GM18909 (cell line): ENCODE measurements around the gene TSC22D4.
A peak's percentile ranks its signal among the peaks of the same experiment; 100 is the strongest.

Experiments used
- ATAC-seq: cut with Tn5 transposase; IDR thresholded peaks from one replicate; pipeline ENCODE4 v1.9.1; 2021; ENCODE audit warnings: mild to moderate bottlenecking; ENCODE audit not compliant: unreplicated experiment, poor library complexity

The TSC22D4 gene

DNA sequence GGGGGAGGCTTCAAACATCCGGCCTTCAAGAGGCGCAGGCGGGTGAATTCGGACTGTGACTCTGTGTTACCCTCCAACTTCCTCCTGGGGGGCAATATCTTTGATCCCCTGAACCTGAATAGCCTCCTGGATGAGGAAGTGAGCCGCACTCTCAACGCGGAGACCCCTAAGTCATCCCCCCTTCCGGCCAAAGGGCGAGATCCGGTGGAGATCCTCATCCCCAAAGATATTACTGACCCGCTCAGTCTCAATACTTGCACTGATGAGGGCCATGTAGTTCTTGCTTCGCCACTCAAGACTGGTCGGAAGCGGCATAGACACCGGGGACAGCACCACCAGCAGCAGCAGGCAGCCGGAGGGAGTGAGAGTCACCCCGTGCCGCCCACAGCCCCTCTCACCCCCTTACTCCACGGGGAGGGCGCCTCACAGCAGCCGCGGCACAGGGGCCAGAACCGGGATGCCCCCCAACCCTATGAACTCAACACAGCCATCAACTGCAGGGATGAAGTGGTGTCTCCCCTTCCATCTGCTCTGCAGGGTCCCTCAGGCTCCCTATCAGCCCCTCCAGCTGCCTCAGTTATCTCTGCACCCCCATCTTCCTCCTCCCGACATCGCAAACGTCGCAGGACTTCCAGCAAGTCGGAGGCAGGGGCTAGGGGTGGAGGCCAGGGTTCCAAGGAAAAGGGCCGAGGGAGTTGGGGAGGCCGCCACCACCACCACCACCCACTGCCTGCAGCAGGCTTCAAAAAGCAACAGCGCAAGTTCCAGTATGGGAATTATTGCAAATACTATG lies 48.3 kb downstream of the TSC22D4 start:
- no peak for ATAC-seq

DNA sequence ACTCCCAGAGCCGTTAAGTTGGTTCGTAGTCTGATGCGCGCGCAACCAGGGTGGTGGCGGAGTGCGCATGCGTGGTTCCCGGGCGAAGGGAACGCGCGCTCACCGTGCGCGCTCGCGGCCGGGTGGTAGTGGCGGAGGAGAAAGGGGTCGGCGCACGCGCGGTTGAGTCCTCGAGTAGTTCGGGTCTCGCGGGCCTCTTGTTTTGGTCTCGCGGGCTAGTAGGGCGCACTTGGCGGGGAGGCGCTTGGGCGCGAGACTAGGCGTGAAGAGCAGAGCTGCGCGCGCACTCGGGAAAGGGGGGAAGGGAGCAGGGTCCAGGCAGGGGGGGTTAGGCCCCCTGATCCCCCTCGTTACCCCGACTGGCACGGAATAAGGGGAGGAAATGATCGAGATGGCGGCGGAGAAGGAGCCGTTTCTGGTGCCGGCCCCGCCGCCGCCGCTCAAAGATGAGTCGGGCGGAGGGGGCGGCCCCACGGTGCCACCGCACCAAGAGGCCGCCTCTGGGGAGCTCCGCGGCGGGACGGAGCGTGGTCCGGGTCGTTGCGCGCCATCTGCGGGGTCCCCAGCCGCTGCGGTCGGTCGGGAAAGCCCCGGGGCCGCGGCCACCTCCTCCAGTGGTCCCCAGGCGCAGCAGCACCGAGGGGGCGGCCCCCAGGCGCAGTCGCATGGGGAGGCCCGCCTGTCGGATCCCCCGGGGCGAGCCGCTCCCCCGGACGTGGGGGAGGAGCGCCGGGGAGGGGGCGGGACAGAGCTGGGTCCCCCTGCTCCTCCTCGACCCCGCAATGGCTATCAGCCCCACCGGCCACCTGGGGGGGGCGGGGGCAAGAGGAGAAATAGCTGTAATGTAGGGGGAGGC lies 49.1 kb downstream of the TSC22D4 start, which contains the start of gene MEPCE:
MEPCE (plus strand) TSS at position 195 of the 856 bp plus-strand sequence; CDS start at position 383, 188 bp downstream.
- peak; percentile 45 for ATAC-seq

DNA sequence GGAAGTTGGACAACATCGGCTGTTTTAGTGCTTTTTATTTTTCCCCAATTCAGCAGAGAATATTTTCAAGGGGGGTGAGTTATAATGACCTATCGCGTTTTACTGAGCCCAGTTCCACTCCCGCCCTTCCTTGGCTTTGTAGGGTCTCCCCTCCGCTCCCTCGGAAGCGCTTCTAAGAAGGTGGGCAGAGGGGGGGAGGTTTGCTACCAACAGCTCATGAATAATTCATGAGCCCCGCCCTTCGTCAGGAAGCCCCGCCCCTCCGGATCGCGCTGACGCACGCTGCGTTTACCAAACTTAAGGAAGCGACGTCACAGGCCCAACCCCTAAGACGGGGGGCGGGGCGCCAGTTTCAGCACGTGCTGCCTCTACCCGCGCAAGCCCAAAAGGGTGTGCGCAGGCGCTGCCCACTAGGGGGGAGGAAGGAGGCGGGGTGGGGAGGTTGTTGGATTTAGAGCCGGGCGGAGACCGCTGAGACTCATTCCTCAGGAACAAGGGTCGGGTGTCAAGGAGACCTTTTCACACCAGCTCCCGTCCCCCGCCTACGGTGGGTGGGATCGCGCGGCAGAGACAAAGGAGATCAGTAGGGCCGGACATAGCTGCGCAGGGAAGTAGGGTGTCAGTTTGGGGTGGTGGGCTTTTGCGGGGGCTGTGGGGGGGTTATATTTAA lies 49.9 kb downstream of the TSC22D4 start:
- peak; percentile 48 for ATAC-seq

DNA sequence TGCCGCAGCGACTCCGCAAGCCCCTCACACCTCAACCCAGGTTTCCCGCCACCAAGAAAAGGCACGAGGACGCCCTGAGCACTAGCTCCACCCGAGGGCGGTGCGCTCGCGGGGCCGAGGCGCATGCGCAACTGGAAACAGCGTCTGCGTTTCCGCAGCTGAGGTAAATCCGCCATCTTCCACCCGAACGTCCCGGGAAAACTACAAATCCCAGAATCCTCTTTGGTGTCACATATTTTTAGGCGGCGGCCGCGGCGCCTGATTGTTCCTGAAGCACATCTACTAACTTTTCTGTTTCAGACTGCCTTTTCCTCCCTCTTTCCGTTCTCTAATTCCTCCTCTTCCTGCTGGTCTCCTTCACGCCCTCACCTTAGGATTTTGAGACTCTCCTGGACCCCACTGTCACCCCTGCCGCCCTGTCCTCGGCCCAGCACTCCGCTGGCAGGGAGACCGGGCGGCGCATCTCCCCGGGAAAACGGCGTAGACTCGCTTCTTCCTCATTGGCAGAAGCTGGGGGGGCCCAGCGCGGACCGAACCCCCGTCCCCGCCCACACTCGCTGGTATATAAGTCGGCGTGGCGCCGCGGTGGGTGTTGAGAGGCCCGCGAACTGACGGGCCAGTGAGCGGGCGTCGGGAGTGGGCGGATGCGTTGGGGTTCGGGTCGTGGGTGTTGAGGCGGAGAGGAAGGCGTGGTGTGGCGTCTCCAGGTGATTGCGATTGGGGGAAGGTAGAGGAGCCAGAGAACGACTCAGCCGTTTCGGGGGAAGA lies 50.6 kb downstream of the TSC22D4 start, which contains the start of gene ZCWPW1:
ZCWPW1 (minus strand) TSS at position 505 of the 768 bp plus-strand sequence. CDS start 8,054 bp downstream, outside the sequence.
- peak; percentile 49 for ATAC-seq

DNA sequence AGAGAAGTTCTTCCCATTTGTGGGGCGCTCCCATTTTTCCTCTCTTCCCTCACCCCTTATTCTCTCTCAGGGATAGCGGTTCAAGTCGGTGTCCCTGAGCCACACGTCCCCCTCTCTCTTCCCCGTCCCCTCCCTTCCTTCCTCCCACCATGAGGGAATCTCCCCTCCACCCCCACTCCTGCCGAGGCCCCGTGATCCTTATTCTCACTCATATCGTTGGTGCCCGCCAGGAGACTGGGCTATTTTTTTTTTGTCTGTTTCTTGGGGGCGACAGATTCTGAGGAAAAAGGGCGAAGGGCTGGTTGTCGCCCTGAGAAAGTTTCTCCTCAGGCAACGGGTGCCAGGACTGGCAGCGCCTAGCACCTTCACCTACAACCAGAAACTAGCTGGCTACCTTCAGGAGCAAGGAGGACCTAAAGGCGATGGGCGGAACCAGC lies 51.2 kb downstream of the TSC22D4 start:
- ATAC-seq, result no peak

DNA sequence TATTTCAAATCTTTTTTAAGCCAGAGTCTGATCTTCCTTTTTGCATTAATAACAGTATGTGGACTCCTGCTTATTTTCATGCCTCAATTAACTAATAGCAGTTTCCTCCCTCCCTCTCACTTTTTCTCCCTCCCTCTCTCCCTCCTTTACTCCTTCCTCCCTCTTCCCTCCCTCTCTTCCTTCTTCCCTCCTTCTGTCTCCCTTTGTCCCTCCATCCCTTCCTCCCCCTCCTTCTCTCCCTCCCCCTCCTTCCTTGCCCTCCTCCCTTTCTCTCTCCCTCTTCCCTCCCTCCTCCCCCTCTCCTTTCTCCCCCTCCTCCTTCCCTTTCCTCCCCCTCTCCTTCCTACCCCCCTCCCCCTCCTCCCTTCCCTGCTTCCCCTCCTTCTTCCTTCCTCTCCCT lies 52.5 kb downstream of the TSC22D4 start:
- ATAC-seq, result no peak

DNA sequence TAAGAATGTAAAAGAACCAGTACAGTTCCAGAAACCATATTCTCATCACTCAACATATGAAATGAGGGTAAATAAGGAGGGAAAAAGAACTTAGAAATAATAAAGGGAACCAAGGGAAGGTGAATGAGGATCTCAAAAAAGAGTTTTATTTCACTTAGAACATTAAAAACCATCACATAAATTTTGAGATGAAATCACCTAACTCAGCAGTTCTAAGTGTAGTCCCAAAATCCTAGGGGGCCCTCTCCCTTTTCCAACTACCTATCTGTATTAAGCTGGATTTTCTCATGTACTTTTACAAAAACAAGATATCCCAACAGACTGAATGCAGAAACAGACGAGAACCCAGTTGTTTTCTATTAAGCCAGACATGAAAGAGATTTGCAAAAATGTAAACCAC lies 53.7 kb downstream of the TSC22D4 start:
- ATAC-seq, result no peak

DNA sequence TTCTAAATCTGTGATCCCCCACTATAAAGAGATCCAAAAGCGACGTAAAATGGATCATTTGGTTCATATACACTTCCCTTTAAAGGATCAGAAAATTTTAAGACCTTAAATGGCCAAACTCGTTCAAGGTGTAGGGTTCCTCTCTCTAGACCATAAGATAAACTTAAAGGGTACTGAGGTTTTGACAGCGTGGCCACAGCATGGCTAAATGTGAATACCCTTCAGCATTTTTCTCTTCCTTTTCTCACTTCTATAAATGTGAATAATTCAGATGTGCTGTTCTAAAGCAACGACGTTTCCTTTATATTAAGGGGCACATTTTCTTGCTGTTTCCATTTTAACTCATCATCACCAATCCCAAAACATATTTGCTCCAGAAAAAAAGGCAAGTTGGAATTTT lies 55.7 kb downstream of the TSC22D4 start:
- no peak for ATAC-seq

DNA sequence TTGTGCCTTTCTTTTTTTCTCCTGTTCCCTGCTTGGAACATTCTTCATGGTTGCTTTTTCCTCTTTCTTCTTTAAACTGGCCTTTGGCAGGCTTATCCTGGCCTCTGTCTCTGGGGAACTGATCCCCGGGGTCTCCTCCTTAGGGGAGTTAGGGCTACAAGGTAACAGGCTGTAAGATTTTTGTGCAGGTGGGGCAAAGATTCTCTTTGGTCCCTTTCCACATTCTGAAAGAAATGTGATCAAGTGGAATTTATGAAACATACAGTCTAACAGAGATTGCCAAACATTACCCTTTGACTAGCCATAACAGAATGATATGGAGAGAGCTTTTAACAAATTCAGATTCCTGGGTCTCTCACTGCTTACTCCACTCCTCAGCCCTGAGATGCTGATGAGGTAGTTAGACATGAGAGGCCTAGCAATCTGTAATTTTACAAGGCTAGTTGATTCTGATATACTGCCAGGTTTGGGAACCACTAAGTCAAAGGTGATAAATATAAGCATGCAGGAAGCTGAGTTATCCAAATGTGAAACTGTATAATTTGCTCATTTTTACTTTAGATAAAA lies 59.3 kb downstream of the TSC22D4 start:
- no peak for ATAC-seq

DNA sequence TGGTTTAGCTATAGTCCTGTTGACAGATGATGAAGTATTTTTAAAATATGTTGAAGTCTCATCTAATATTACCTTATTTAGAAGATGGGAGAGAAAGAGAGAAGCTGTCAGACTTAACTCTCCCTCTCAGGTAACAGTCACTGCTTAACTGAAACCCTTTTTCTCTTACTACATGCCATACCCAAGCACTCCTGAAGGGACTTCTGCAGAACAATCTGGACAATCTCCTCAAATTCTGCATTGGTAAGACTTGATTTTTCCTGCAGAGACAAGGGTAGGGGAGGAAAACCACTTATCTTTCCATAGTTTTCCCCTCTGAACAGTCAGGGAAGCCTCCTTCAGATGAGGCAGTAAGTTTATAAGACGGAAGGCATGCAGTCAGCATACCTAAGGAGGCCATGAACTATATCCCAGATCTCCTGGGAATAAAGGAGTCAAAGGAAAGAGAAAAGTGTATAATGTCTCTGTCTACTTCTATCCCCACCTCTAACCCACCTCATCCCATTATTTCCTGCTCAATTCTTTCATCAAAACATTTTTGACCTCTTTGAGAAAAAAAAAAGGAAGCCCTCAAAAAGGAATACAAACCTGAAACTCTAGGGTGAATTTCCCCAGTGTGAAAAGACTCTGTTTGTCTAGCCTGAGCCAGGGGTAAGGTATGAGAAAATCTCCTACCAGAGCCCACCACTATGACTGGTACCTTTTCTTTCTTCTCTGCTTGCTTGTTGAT lies 59.9 kb downstream of the TSC22D4 start:
- no peak for ATAC-seq
